ENCODE data around the gene CCNB1. TPM values are rescaled to one million over a fixed set of nuclear protein-coding genes. Genes with fewer than 3 reads are reported as not detected.
"Not testable (repeated sequence)": the region's sequence is repeated elsewhere in the genome, so short reads cannot be mapped to it uniquely, and the experiment has no call there.

CCNB1 gene
- total RNA-seq, 1 donor from 2014 or later = 2.5 TPM

GRCh38 chr5:69170495-69170894, 3.5 kb downstream of the CCNB1 start:
- no peak for DNase-seq
- ATAC-seq (ENCODE audit: poor library complexity) = no peak
- intact Hi-C loops (cut with DNase I) = no loop called here

GRCh38 chr5:69170969-69171368, 4.0 kb downstream of the CCNB1 start:
- DNase-seq = no peak
- intact Hi-C loops (cut with DNase I) = no loop called here
- ATAC-seq (ENCODE audit: poor library complexity) = no peak

GRCh38 chr5:69181659-69182293, 14.8 kb downstream of the CCNB1 start:
- ATAC-seq (ENCODE audit: poor library complexity); intact Hi-C loops (cut with DNase I); DNase-seq: not testable (repeated sequence)

GRCh38 chr5:69184621-69185020, 17.7 kb downstream of the CCNB1 start:
- no peak for ATAC-seq (ENCODE audit: poor library complexity)
- intact Hi-C loops (cut with DNase I) = no loop called here
- no peak for DNase-seq

- no peak for ATAC-seq (ENCODE audit: poor library complexity)
- intact Hi-C loops (cut with DNase I) = no loop called here
Measured at GRCh38 chr5:69187342-69187741, 20.4 kb downstream of the CCNB1 start.

GRCh38 chr5:69188811-69189161, 21.8 kb downstream of the CCNB1 start:
- ATAC-seq (ENCODE audit: poor library complexity) (no peak), DNase-seq (no peak)
- intact Hi-C loops (cut with DNase I) = no loop called here

More at GRCh38 chr5:69187342-69187741, 20.4 kb downstream of the CCNB1 start:
- no peak for DNase-seq

- ATAC-seq (ENCODE audit: poor library complexity) (peak; percentile 100), DNase-seq (peak; percentile 91)
- intact Hi-C loops (cut with DNase I) = no loop called here
Measured at GRCh38 chr5:69189162-69190086, 22.5 kb downstream of the CCNB1 start, which contains the start of gene CENPH. Gene CENPH, plus strand, starts transcription at chr5:69189583. Its CDS starts 52 bp downstream, at chr5:69189635.

- intact Hi-C loops (cut with DNase I) = no loop called here
- DNase-seq = no peak
- ATAC-seq (ENCODE audit: poor library complexity) = no peak
Measured at GRCh38 chr5:69202497-69202896, 35.5 kb downstream of the CCNB1 start.

- ATAC-seq (ENCODE audit: poor library complexity) (no peak), DNase-seq (no peak)
- intact Hi-C loops (cut with DNase I) = no loop called here
Measured at GRCh38 chr5:69206528-69207190, 39.7 kb downstream of the CCNB1 start.

GRCh38 chr5:69209602-69210001, 42.7 kb downstream of the CCNB1 start:
- ATAC-seq (ENCODE audit: poor library complexity) = no peak
- no peak for DNase-seq
- intact Hi-C loops (cut with DNase I) = no loop called here

GRCh38 chr5:69211200-69211599, 44.2 kb downstream of the CCNB1 start:
- DNase-seq (no peak), ATAC-seq (ENCODE audit: poor library complexity) (no peak)
- intact Hi-C loops (cut with DNase I) = no loop called here

GRCh38 chr5:69212022-69212421, 45.1 kb downstream of the CCNB1 start:
- intact Hi-C loops (cut with DNase I) = no loop called here
- DNase-seq = no peak
- ATAC-seq (ENCODE audit: poor library complexity) = no peak

GRCh38 chr5:69213513-69214215, 46.7 kb downstream of the CCNB1 start:
- ATAC-seq (ENCODE audit: poor library complexity) (no peak), DNase-seq (no peak)
- intact Hi-C loops (cut with DNase I) = no loop called here

- intact Hi-C loops (cut with DNase I) = no loop called here
- ATAC-seq (ENCODE audit: poor library complexity) (no peak), DNase-seq (no peak)
Measured at GRCh38 chr5:69217151-69217511, 50.2 kb downstream of the CCNB1 start.

- DNase-seq = peak; percentile 99
- intact Hi-C loops (cut with DNase I) = no loop called here
- ATAC-seq (ENCODE audit: poor library complexity) = peak; percentile 99
Measured at GRCh38 chr5:69217548-69218526, 50.9 kb downstream of the CCNB1 start.

- intact Hi-C loops (cut with DNase I) = loop anchor here (5.0 kb wide), 1 partner anchor 178 kb away; no protein-coding TSS in a partner anchor
- ATAC-seq (ENCODE audit: poor library complexity) (no peak), DNase-seq (no peak)
Measured at GRCh38 chr5:69219939-69220338, 53.0 kb downstream of the CCNB1 start.

- DNase-seq; ATAC-seq (ENCODE audit: poor library complexity): not testable (repeated sequence)
- intact Hi-C loops (cut with DNase I) = loop anchor here (5.0 kb wide), 1 partner anchor 178 kb away; no protein-coding TSS in a partner anchor
Measured at GRCh38 chr5:69220371-69220770, 53.4 kb downstream of the CCNB1 start.

- ATAC-seq (ENCODE audit: poor library complexity); DNase-seq: not testable (repeated sequence)
- intact Hi-C loops (cut with DNase I) = loop anchor here (5.0 kb wide), 1 partner anchor 179 kb away; no protein-coding TSS in a partner anchor
Measured at GRCh38 chr5:69220833-69221232, 53.9 kb downstream of the CCNB1 start.
